ENCODE measurements around the gene FBXO38. TPM values are rescaled to one million over a fixed set of nuclear protein-coding genes. Genes with fewer than 3 reads are reported as not detected.

The FBXO38 gene
- total RNA-seq, 1 donor, result 69.8 TPM

GRCh38 chr5:148469501-148469935 lies 85.8 kb downstream of the FBXO38 start:
- peak overlapping the region; percentile 30 for H2AFZ ChIP-seq (ENCODE audit: low read length)
- TF ChIP-seq CTCF (IDR thresholded peaks at IDR 0.05; ENCODE audit: extremely low read depth, low read depth, low read length), result no peak
- DNase-seq (ENCODE audit: insufficient read length, low spot score, missing footprints), result peak; percentile 34

GRCh38 chr5:148471379-148471778 lies 87.6 kb downstream of the FBXO38 start:
- H4K20me1 ChIP-seq (ENCODE audit: insufficient read depth, low read length), result no peaks in the 10 kb centered on the region
- H3K9me3 ChIP-seq (ENCODE audit: low read depth, low read length), result no peaks in the 10 kb centered on the region
- H3K79me2 ChIP-seq (ENCODE audit: insufficient read depth, low read length), result no peaks in the 10 kb centered on the region
- H3K4me3 ChIP-seq (ENCODE audit: insufficient read depth, low read length), result no peak overlapping the region
- peaks cover 5% of the 10 kb centered on the region for H3K27me3 ChIP-seq (ENCODE audit: insufficient read depth, low read length)
- peak overlapping the region; percentile 3 for H3K27ac ChIP-seq (ENCODE audit: low read depth, low read length)
- DNase-seq (ENCODE audit: insufficient read length, low spot score, missing footprints), result peak; percentile 35
- no peaks in the 10 kb centered on the region for H3K36me3 ChIP-seq (ENCODE audit: insufficient read depth, low read length)
- H3K4me2 ChIP-seq (ENCODE audit: insufficient read depth, low read length), result no peak overlapping the region
- TF ChIP-seq CTCF (IDR thresholded peaks at IDR 0.05; ENCODE audit: extremely low read depth, low read depth, low read length), result no peak
- H3K4me1 ChIP-seq (ENCODE audit: insufficient read depth, low read length), result peaks cover 18% of the 10 kb centered on the region
- H2AFZ ChIP-seq (ENCODE audit: low read length), result no peak overlapping the region

More at GRCh38 chr5:148469501-148469935, 85.8 kb downstream of the FBXO38 start:
- H3K4me1 ChIP-seq (ENCODE audit: insufficient read depth, low read length), result peaks cover 18% of the 10 kb centered on the region
- no peaks in the 10 kb centered on the region for H3K79me2 ChIP-seq (ENCODE audit: insufficient read depth, low read length)
- H3K27me3 ChIP-seq (ENCODE audit: insufficient read depth, low read length), result no peaks in the 10 kb centered on the region
- H3K36me3 ChIP-seq (ENCODE audit: insufficient read depth, low read length), result no peaks in the 10 kb centered on the region
- no peak overlapping the region for H3K27ac ChIP-seq (ENCODE audit: low read depth, low read length)
- no peak overlapping the region for H3K4me3 ChIP-seq (ENCODE audit: insufficient read depth, low read length)
- no peaks in the 10 kb centered on the region for H4K20me1 ChIP-seq (ENCODE audit: insufficient read depth, low read length)
- H3K9me3 ChIP-seq (ENCODE audit: low read depth, low read length), result no peaks in the 10 kb centered on the region
- H3K4me2 ChIP-seq (ENCODE audit: insufficient read depth, low read length), result no peak overlapping the region

GRCh38 chr5:148474025-148474511 lies 90.3 kb downstream of the FBXO38 start:
- Histone ChIP-seq H3K9me3 (ENCODE audit: low read depth, low read length) (no peaks in the 10 kb centered on the region), H3K79me2 (ENCODE audit: insufficient read depth, low read length) (no peaks in the 10 kb centered on the region), H3K4me2 (ENCODE audit: insufficient read depth, low read length) (no peak overlapping the region), H3K27me3 (ENCODE audit: insufficient read depth, low read length) (peaks cover 20% of the 10 kb centered on the region), H3K4me1 (ENCODE audit: insufficient read depth, low read length) (peaks cover 18% of the 10 kb centered on the region), H2AFZ (ENCODE audit: low read length) (peak overlapping the region; percentile 17), H3K36me3 (ENCODE audit: insufficient read depth, low read length) (no peaks in the 10 kb centered on the region), H4K20me1 (ENCODE audit: insufficient read depth, low read length) (no peaks in the 10 kb centered on the region), H3K27ac (ENCODE audit: low read depth, low read length) (peak overlapping the region; percentile 11), H3K4me3 (ENCODE audit: insufficient read depth, low read length) (no peak overlapping the region)
- no peak for TF ChIP-seq CTCF (IDR thresholded peaks at IDR 0.05; ENCODE audit: extremely low read depth, low read depth, low read length)
- DNase-seq (ENCODE audit: insufficient read length, low spot score, missing footprints), result no peak

DNA sequence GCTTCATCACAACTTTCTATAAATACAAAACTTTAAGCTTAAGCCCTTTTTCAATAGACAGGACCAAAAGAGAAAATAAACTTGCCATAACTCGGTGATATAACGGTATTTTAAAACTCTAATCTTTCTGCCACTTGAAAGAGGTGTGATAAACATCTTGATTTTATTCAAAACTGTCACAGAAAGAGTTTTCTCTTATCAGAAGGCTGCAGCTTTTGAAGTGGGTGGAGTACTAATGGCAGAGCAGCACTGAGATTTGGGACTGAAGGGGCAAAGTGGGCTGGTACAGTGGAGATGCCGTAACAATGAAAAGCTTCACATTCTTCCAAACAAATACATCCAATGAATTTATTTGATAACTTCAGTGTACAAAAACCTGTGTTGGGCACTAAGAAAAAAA lies 92.5 kb downstream of the FBXO38 start:
- H3K4me1 ChIP-seq (ENCODE audit: insufficient read depth, low read length), result peaks cover 10% of the 10 kb centered on the region

More for the DNA sequence above, 92.5 kb downstream of the FBXO38 start:
- Histone ChIP-seq H3K4me3 (ENCODE audit: insufficient read depth, low read length) (no peak overlapping the region), H3K27ac (ENCODE audit: low read depth, low read length) (no peak overlapping the region), H3K27me3 (ENCODE audit: insufficient read depth, low read length) (peaks cover 20% of the 10 kb centered on the region), H4K20me1 (ENCODE audit: insufficient read depth, low read length) (no peaks in the 10 kb centered on the region), H2AFZ (ENCODE audit: low read length) (no peak overlapping the region), H3K4me2 (ENCODE audit: insufficient read depth, low read length) (no peak overlapping the region), H3K9me3 (ENCODE audit: low read depth, low read length) (no peaks in the 10 kb centered on the region), H3K79me2 (ENCODE audit: insufficient read depth, low read length) (no peaks in the 10 kb centered on the region), H3K36me3 (ENCODE audit: insufficient read depth, low read length) (no peaks in the 10 kb centered on the region)
- DNase-seq (ENCODE audit: insufficient read length, low spot score, missing footprints), result no peak
- no peak for TF ChIP-seq CTCF (IDR thresholded peaks at IDR 0.05; ENCODE audit: extremely low read depth, low read depth, low read length)
